Measurements from ENCODE around the gene EPB41L2. TPM values are rescaled to one million over a fixed set of nuclear protein-coding genes. Genes with fewer than 3 reads are reported as not detected.

EPB41L2 gene
- total RNA-seq, 1 donor from 2014 or later = 61.8 TPM

DNA sequence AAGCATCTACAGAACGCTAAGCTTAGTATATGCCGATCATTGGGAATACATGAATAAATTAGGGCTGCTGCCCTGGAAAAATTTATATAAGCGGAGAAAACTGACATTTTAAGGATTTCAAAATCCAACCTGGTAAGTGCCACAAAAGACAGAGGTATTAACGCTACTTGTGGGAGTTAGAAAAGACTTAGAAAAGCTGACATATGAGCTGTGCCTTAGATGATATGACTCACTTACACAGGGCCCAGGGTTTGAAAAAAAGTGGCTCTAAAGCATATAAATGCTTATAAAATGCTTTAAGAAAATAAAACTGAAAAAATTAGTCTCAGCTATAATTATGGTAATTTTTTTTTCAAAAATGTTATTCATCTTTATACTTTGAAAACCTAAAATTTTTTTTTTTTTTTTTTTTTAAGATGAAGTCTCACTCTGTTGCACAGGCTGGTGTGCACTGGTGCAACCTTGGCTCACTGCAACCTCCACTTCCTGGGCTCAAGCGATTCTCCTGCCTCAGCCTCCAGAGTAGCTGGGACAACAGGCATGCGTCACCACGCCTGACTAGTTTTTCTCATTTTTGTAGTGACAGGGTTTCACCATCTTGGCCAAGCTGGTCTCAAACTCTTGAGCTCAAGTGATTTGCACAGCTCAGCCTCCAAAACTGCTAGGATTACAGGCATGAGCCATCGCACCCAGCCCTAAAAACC is 25.7 kb downstream of the EPB41L2 start:
- Histone ChIP-seq H3K27me3 (no peaks in the 10 kb centered on the region), H3K27ac (no peak overlapping the region), H3K79me2 (ENCODE audit: low read depth) (peaks cover 51% of the 10 kb centered on the region)

GRCh38 chr6:131036601-131037000 is 26.4 kb downstream of the EPB41L2 start:
- no peaks in the 10 kb centered on the region for H3K36me3 ChIP-seq
- no peaks in the 10 kb centered on the region for H3K36me3 Mint-ChIP-seq
- H3K4me1 ChIP-seq = no peaks in the 10 kb centered on the region

More for the DNA sequence above, 25.7 kb downstream of the EPB41L2 start:
- Histone ChIP-seq H4K20me1 (ENCODE audit: low read depth) (no peaks in the 10 kb centered on the region), H3K9ac (no peak overlapping the region), H2AFZ (replicated peaks) (no peak overlapping the region), H3K4me1 (no peaks in the 10 kb centered on the region), H3K4me3 (no peak overlapping the region), H3K4me2 (no peak overlapping the region), H3K9me3 (ENCODE audit: low read depth) (no peaks in the 10 kb centered on the region), H3F3A (ENCODE audit: low read depth) (no peaks in the 10 kb centered on the region), H3K36me3 (no peaks in the 10 kb centered on the region)
- no peak for TF ChIP-seq EZH2phosphoT487 (IDR thresholded peaks at IDR 0.05)
- TF ChIP-seq CTCF (IDR thresholded peaks at IDR 0.05) = no peak
- TF ChIP-seq EZH2 (IDR thresholded peaks at IDR 0.05) = no peak
- Mint-ChIP-seq H3K27ac (no peak overlapping the region), H3K4me1 (peaks cover 5% of the 10 kb centered on the region), H3K27me3 (ENCODE audit: insufficient read depth, low read depth) (no peaks in the 10 kb centered on the region), H3K36me3 (no peaks in the 10 kb centered on the region), H3K4me3 (no peak overlapping the region), H3K9me3 (no peaks in the 10 kb centered on the region)
- DNase-seq (ENCODE audit: low spot score) = no peak

GRCh38 chr6:131036143-131036542 is 26.9 kb downstream of the EPB41L2 start:
- no peak overlapping the region for H2AFZ ChIP-seq (replicated peaks)
- Mint-ChIP-seq H3K4me3 (no peak overlapping the region), H3K9me3 (no peaks in the 10 kb centered on the region), H3K36me3 (no peaks in the 10 kb centered on the region), H3K4me1 (peaks cover 5% of the 10 kb centered on the region), H3K27ac (no peak overlapping the region), H3K27me3 (ENCODE audit: insufficient read depth, low read depth) (no peaks in the 10 kb centered on the region)
- H3K4me3 ChIP-seq = no peak overlapping the region
- no peak for DNase-seq (ENCODE audit: low spot score)
- no peaks in the 10 kb centered on the region for H4K20me1 ChIP-seq (ENCODE audit: low read depth)
- no peaks in the 10 kb centered on the region for H3K4me1 ChIP-seq
- no peaks in the 10 kb centered on the region for H3K27me3 ChIP-seq
- no peaks in the 10 kb centered on the region for H3F3A ChIP-seq (ENCODE audit: low read depth)
- no peaks in the 10 kb centered on the region for H3K36me3 ChIP-seq
- no peak overlapping the region for H3K9ac ChIP-seq
- no peak overlapping the region for H3K27ac ChIP-seq
- no peak overlapping the region for H3K4me2 ChIP-seq
- H3K79me2 ChIP-seq (ENCODE audit: low read depth) = peaks cover 56% of the 10 kb centered on the region
- H3K9me3 ChIP-seq (ENCODE audit: low read depth) = no peaks in the 10 kb centered on the region
- TF ChIP-seq EZH2phosphoT487 (IDR thresholded peaks at IDR 0.05) (no peak), CTCF (IDR thresholded peaks at IDR 0.05) (no peak), EZH2 (IDR thresholded peaks at IDR 0.05) (no peak)

More at GRCh38 chr6:131036601-131037000, 26.4 kb downstream of the EPB41L2 start:
- H3K4me3 ChIP-seq = no peak overlapping the region
- H3K79me2 ChIP-seq (ENCODE audit: low read depth) = peaks cover 57% of the 10 kb centered on the region
- no peak overlapping the region for H3K4me3 Mint-ChIP-seq
- H3K9me3 ChIP-seq (ENCODE audit: low read depth) = no peaks in the 10 kb centered on the region
- no peaks in the 10 kb centered on the region for H3F3A ChIP-seq (ENCODE audit: low read depth)
- no peak for DNase-seq (ENCODE audit: low spot score)
- H3K27me3 ChIP-seq = no peaks in the 10 kb centered on the region
- H3K9ac ChIP-seq = no peak overlapping the region
- no peaks in the 10 kb centered on the region for H3K27me3 Mint-ChIP-seq (ENCODE audit: insufficient read depth, low read depth)
- no peak overlapping the region for H3K27ac Mint-ChIP-seq
- H3K27ac ChIP-seq = no peak overlapping the region
- H4K20me1 ChIP-seq (ENCODE audit: low read depth) = no peaks in the 10 kb centered on the region
- peaks cover 5% of the 10 kb centered on the region for H3K4me1 Mint-ChIP-seq
- H3K4me2 ChIP-seq = no peak overlapping the region
- H2AFZ ChIP-seq (replicated peaks) = no peak overlapping the region
- no peaks in the 10 kb centered on the region for H3K9me3 Mint-ChIP-seq
- no peak for TF ChIP-seq CTCF (IDR thresholded peaks at IDR 0.05)
- TF ChIP-seq EZH2phosphoT487 (IDR thresholded peaks at IDR 0.05) = no peak
- TF ChIP-seq EZH2 (IDR thresholded peaks at IDR 0.05) = no peak
